B cell (primary cell): Measurements from ENCODE around the gene SHISAL2A. TPM values are rescaled to one million over a fixed set of nuclear protein-coding genes. Genes with fewer than 3 reads are reported as not detected.

Source experiments
- ATAC-seq: fragments of 200-7000 bp; cut with Tn5 transposase; one replicate; pipeline ENCODE4 v1.10.0; 2021; ENCODE audit warnings: low read depth, mild to moderate bottlenecking, moderate number of reproducible peaks, moderate library complexity
- CTCF ChIA-PET: fragments of 350-600 bp; sonication (Branson Sonifier 250); formaldehyde crosslinking; loops from one replicate; lab custom pipeline; 2021; ENCODE audit warnings: antibody characterized with exemption, inconsistent platforms; lab: Charles Lee
- POLR2A ChIA-PET: fragments of 350-600 bp; sonication (Branson Sonifier 250); formaldehyde crosslinking; loops from one replicate; lab custom pipeline; 2021; ENCODE audit warnings: antibody characterized with exemption; lab: Charles Lee
- DNase-seq: peaks from one replicate; pipeline ENCODE4 v3.0.0; 2013
- H2AFZ ChIP-seq: 2 replicates; pipeline ENCODE4 v1.6.1; 2012; ENCODE audit warnings: mild to moderate bottlenecking, low read depth, low read length; ENCODE audit not compliant: insufficient read depth, poor library complexity, severe bottlenecking
- H3K27ac ChIP-seq, 2 donors: 1 replicate in 1 of 2; 2 replicates in 1 of 2; pipeline ENCODE4 v1.5.1; 2012 to 2013; ENCODE audit warnings: low read length in 2 of 2, mild to moderate bottlenecking in 2 of 2, moderate library complexity in 1 of 2
- H3K27me3 ChIP-seq, 4 experiments: fragments of 200-600 bp in 1 of 4; sonication (generic) in 1 of 4; replicated peaks in 1 of 4; 1 replicate in 2 of 4; 2 replicates in 2 of 4; pipeline versions ENCODE4 v1.6.1 to v1.7.0; 2013 to 2016; ENCODE audit warnings: low read length in 3 of 4, mild to moderate bottlenecking in 2 of 4, mixed read lengths in 1 of 4, moderate library complexity in 1 of 4; ENCODE audit not compliant: insufficient read depth in 4 of 4, control insufficient read depth in 3 of 4; ENCODE audit errors: control extremely low read depth in 1 of 4
- H3K36me3 ChIP-seq, 2 experiments: replicated peaks in 1 of 2; 1 replicate in 1 of 2; 2 replicates in 1 of 2; pipeline versions ENCODE4 v1.6.1 to v1.7.1; 2013; ENCODE audit warnings: low read length in 1 of 2; ENCODE audit not compliant: insufficient read depth in 2 of 2, control insufficient read depth in 1 of 2; ENCODE audit errors: control extremely low read depth in 1 of 2, extremely low read depth in 1 of 2
- H3K4me1 ChIP-seq, 2 donors: fragments of 200-600 bp in 1 of 2; sonication (generic) in 1 of 2; 1 replicate in 1 of 2; 2 replicates in 1 of 2; pipeline versions ENCODE4 v1.5.1 to v1.6.1; 2013 to 2017; ENCODE audit warnings: low read length in 2 of 2; ENCODE audit not compliant: control insufficient read depth in 2 of 2, insufficient read depth in 2 of 2
- H3K4me2 ChIP-seq: replicated peaks from 2 replicates; pipeline ENCODE3; 2012; ENCODE audit warnings: mild to moderate bottlenecking, low read depth, low read length; ENCODE audit not compliant: poor library complexity, severe bottlenecking
- H3K4me3 ChIP-seq, 5 experiments: fragments of 200-600 bp in 1 of 5; sonication (generic) in 1 of 5; 1 replicate in 3 of 5; 2 replicates in 2 of 5; pipeline versions ENCODE4 v1.5.1 to v1.7.0; 2011 to 2016; ENCODE audit warnings: low read length in 4 of 5, mild to moderate bottlenecking in 4 of 5, low read depth in 2 of 5, control low read depth in 1 of 5, moderate library complexity in 1 of 5; ENCODE audit not compliant: insufficient read depth in 1 of 5; ENCODE audit errors: control extremely low read depth in 1 of 5, extremely low read depth in 1 of 5
- H3K79me2 ChIP-seq: fragments of 200-600 bp; sonication (generic); one replicate; pipeline ENCODE4 v1.6.0; 2016; ENCODE audit warnings: low read length; ENCODE audit not compliant: control insufficient read depth, insufficient read depth
- H3K9ac ChIP-seq: fragments of 200-600 bp; sonication (generic); 2 replicates; pipeline ENCODE4 v1.6.1; 2017; ENCODE audit warnings: mild to moderate bottlenecking, low read length, moderate library complexity
- H3K9me3 ChIP-seq, 3 donors: one replicate each; pipeline versions ENCODE4 v1.6.1 to v1.7.1; 2013; ENCODE audit warnings: low read length in 2 of 3; ENCODE audit not compliant: control insufficient read depth in 2 of 3, insufficient read depth in 1 of 3; ENCODE audit errors: control extremely low read depth in 1 of 3
- H4K20me1 ChIP-seq: 2 replicates; pipeline ENCODE4 v1.6.0; 2012; ENCODE audit warnings: mild to moderate bottlenecking, low read length; ENCODE audit not compliant: insufficient read depth, control insufficient read depth, poor library complexity, severe bottlenecking
- H3K27ac Mint-ChIP-seq: one replicate; pipeline ENCODE4 v1.8.0; 2021; ENCODE audit warnings: mixed read lengths
- H3K27me3 Mint-ChIP-seq: one replicate; pipeline ENCODE4 v1.8.0; 2021; ENCODE audit warnings: mixed read lengths
- H3K4me1 Mint-ChIP-seq: one replicate; pipeline ENCODE4 v1.8.0; 2021; ENCODE audit warnings: mixed read lengths
- H3K4me3 Mint-ChIP-seq: one replicate; pipeline ENCODE4 v1.8.0; 2021; ENCODE audit warnings: mixed read lengths
- H3K9me3 Mint-ChIP-seq: one replicate; pipeline ENCODE4 v1.8.0; 2022; ENCODE audit warnings: mixed read lengths; ENCODE audit not compliant: insufficient read depth
- CTCF ChIP-seq: fragments of 200-600 bp; IDR thresholded peaks from one replicate; pipeline ENCODE4 v1.8.0; 2022; ENCODE audit warnings: antibody characterized with exemption, mild to moderate bottlenecking
- EZH2 ChIP-seq: IDR thresholded peaks from 2 replicates; pipeline ENCODE4 v1.6.1; 2012; ENCODE audit warnings: borderline replicate concordance, low read depth, mild to moderate bottlenecking, moderate library complexity, low read length; ENCODE audit not compliant: insufficient read depth, poor library complexity, severe bottlenecking
- WGBS: methylation state at CpG from one replicate; pipeline ENCODE4 v1.1.5; 2013; ENCODE audit warnings: missing lambda C conversion rate; ENCODE audit not compliant: insufficient coverage; 5-methylcytosine and 5-hydroxymethylcytosine counted together
- intact Hi-C: fragments of 100-400 bp; cut with micrococcal nuclease; formaldehyde crosslinking; loops from one replicate; pipeline ENCODE4 v1.10.0; 2022
- polyA plus RNA-seq: library from polyadenylated mRNA; depleted of rRNA; stranded (reverse); fragments of >200 nt; gene quantifications from 2 replicates; pipeline ENCODE4 v1.2.3, GENCODE V29; 2012
- total RNA-seq, 2 donors: library from RNA; stranded (reverse); fragments of 120-200 nt in 1 of 2; gene quantifications; 1 replicate in 1 of 2; 2 replicates in 1 of 2; pipeline versions ENCODE4 v1.2.3 to v1.2.4, GENCODE V29; 2013 to 2022

SHISAL2A gene
- total and polyA plus RNA-seq, 2 donors (not counting 1 experiment from before 2014, with no cell fraction given), result 63.3 to 91.0 TPM

GRCh38 chr1:52691821-52692220, 58.9 kb downstream of the SHISAL2A start:
- intact Hi-C loops, result no loop called here
- Histone ChIP-seq H3K4me3 (no peak overlapping the region), H3K4me1 (no peaks in the 10 kb centered on the region), H3K79me2 (peaks cover 7% of the 10 kb centered on the region), H3K36me3 (peaks cover 0 to 20% of the 10 kb centered on the region in 2 experiments), H3K9me3 (peaks cover 0 to under 1% (median 0%) of the 10 kb centered on the region in 3 donors), H2AFZ (no peak overlapping the region), H3K27ac (no peak overlapping the region), H4K20me1 (no peaks in the 10 kb centered on the region), H3K27me3 (no peaks in the 10 kb centered on the region), H3K9ac (no peak overlapping the region), H3K4me2 (no peak overlapping the region)
- no peaks in the 10 kb centered on the region for H3K27me3 Mint-ChIP-seq
- ChIA-PET CTCF (interaction anchor here (0.7 kb wide), 2 partner anchors 35 to 58 kb away, joined by 3 to 4 read pairs; no protein-coding TSS in a partner anchor), POLR2A (no interaction called here)
- no peaks in the 10 kb centered on the region for H3K9me3 Mint-ChIP-seq
- H3K4me3 Mint-ChIP-seq, result no peak overlapping the region
- H3K4me1 Mint-ChIP-seq, result peaks cover 11% of the 10 kb centered on the region
- DNase-seq (no peak), ATAC-seq (no peak)
- H3K27ac Mint-ChIP-seq, result no peak overlapping the region
- WGBS, result 93% methylated on average over 2 of the region's 3 CpGs
- TF ChIP-seq EZH2 (no peak), CTCF (no peak)

DNA sequence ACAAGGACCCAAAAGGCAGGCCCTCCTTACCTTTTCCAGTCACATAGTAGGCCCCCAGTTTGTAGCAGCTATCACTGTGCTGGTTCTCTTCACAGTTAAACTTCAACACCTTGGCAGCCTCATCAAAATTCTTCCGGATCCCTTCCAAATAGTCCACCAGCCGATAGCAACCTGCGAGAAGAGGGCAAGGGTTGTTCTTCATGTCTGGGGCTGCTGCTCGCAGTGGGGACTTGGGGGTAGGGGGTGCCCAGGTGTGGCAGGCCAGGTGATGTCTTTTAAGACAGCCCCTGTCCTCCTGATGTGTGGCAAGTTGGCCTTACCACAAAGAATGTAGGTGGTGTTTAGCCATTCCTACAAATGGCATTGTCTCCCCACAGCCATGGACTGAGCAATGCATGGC, 59.7 kb downstream of the SHISAL2A start:
- H3K27ac Mint-ChIP-seq, result no peak overlapping the region

More for the DNA sequence above, 59.7 kb downstream of the SHISAL2A start:
- ChIA-PET POLR2A (no interaction called here), CTCF (no interaction called here)
- H4K20me1 ChIP-seq, result no peaks in the 10 kb centered on the region
- TF ChIP-seq CTCF (no peak), EZH2 (no peak)
- H3K4me2 ChIP-seq, result no peak overlapping the region
- DNase-seq (no peak), ATAC-seq (no peak)
- H3K4me3 ChIP-seq, result no peak overlapping the region
- peaks cover 15% of the 10 kb centered on the region for H3K4me1 Mint-ChIP-seq
- H3K9me3 Mint-ChIP-seq, result no peaks in the 10 kb centered on the region
- no peak overlapping the region for H3K4me3 Mint-ChIP-seq
- 100% methylated on average over 4 of the region's 4 CpGs for WGBS
- no peaks in the 10 kb centered on the region for H3K27me3 Mint-ChIP-seq
- intact Hi-C loops, result no loop called here
- no peak overlapping the region for H3K9ac ChIP-seq
- H3K27me3 ChIP-seq, result no peaks in the 10 kb centered on the region
- H3K9me3 ChIP-seq, result no peaks in the 10 kb centered on the region
- no peak overlapping the region for H3K27ac ChIP-seq
- H3K79me2 ChIP-seq, result peaks cover 7% of the 10 kb centered on the region
- peaks cover 0 to 9% of the 10 kb centered on the region in 2 donors for H3K4me1 ChIP-seq
- H3K36me3 ChIP-seq, result peaks cover 0 to 11% of the 10 kb centered on the region in 2 experiments
- no peak overlapping the region for H2AFZ ChIP-seq
